Measurements from ENCODE around the gene CCR5.

Gene CCR5

DNA sequence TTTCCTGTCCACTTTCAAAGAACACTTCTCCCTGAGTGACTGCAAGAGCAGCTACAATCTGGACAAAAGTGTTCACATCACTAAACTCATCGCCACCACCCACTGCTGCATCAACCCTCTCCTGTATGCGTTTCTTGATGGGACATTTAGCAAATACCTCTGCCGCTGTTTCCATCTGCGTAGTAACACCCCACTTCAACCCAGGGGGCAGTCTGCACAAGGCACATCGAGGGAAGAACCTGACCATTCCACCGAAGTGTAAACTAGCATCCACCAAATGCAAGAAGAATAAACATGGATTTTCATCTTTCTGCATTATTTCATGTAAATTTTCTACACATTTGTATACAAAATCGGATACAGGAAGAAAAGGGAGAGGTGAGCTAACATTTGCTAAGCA is 38.1 kb downstream of the CCR5 start:
- no peak for DNase-seq (ENCODE audit: low read depth)

DNA sequence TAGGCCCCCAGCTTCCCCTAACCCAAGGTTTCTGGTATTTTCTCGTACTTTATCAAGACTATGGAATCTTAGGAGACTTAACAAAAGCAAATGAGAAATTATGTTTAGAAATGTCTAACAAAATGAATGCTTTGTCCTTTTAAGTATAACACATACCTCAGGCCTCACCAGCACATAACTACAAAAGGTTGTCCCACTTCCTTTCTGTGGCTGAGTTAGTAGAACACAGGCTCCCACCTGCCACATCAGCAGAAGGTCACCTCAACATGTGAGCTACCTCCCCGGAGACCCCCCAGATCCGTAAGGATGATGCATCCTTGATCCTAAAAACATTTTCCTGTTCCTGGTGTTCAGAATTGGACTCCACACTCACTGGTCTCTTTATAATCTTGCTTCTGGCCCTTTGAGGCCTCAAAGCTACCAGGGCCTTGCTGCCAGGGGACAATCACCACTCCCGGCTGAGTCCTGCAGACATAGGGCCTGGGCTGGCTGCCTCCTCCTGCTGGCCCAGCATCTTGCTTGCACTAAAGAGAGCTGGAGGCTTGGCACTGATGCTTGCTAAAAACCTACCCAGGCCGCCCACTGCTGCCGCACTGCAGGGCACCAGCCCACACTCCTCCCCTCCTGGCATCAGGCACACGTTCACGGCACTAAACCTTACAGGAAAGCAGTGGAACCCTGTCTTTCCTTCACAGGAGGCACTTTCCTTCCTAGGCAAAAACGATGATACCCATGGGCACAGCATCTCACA is 39.2 kb downstream of the CCR5 start:
- no peak for DNase-seq (ENCODE audit: low read depth)

DNA sequence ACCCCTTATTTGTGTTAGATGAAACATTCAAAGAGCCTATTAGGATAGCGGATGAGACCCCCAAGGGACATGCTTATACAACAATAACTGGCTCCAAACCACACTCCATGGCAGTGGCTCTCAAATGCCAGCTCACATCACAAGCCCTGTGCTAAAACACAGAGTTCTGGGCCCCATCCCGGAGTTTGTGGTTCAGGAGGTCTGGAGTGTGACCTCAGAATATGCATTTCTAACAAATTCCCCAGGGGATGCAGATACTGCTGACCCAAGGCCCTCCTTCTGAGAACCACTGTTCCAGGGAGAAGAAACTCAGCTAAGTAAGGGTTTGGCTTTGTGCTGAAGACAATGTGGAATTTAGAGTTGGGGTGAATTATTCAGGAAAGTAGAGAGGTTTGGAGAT is 39.9 kb downstream of the CCR5 start:
- DNase-seq (ENCODE audit: low read depth): no peak

DNA sequence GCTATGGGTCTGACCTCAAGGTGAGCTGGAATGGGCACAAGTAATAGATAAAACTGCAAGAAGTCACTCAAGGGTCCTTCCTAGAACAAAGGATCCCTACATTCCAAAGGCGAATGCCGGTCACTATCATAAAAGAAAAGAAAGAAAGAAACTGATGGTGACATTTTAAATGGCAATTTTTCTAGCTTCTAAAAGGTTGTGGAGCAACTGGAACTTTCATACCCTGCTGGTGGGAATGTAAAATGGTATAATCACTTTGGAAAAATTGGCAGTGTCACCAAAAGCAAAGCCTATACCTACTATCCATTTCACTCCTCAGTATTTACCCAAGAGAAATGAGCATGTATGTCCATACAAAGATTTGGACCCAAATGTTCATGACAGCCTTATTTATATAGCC is 40.5 kb downstream of the CCR5 start:
- no peak for DNase-seq (ENCODE audit: low read depth)

DNA sequence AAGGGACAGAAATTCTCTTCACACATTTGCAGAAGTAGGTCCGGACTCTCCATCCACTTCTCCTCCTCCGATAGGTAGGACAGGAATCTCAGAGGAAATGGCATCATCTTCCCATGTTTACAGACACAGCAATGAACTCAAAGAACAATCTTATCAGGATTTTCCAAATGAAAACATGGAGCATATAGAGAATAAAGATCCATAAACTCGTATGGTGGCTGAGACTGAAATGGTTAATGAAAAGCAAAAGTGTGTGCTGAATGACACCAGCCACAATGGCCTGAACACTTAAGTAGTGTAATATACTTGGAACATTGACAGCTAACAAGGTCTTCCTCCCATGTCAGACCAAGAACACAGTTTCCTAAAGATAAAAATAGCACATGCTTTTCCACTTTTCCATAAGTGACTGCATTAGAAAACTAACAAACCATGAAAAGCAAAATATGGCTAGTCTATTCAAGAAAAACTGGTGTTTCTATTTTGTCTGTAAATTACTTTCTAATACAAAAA is 42.1 kb downstream of the CCR5 start:
- no peak for DNase-seq (ENCODE audit: low read depth)

DNA sequence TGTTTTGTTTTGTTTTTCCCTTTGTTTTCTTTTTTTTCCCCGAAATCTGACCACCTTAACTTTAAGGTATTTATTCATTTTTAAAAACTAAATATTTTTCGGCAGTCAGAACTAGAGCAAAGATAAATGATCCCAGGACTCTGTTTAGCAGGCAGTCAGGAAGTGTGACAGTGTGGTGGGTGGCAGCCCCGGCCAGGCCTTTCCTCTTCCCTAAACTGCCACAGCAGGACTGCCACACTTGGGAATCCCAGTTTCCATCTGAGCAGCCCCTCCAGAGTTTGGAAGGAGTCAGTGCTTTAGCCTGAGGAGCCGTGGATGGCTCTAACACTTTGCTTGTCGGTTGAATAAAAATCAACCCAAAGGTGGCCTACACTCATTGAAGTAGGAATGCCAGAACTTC is 43.2 kb downstream of the CCR5 start:
- DNase-seq (ENCODE audit: low read depth): no peak

DNA sequence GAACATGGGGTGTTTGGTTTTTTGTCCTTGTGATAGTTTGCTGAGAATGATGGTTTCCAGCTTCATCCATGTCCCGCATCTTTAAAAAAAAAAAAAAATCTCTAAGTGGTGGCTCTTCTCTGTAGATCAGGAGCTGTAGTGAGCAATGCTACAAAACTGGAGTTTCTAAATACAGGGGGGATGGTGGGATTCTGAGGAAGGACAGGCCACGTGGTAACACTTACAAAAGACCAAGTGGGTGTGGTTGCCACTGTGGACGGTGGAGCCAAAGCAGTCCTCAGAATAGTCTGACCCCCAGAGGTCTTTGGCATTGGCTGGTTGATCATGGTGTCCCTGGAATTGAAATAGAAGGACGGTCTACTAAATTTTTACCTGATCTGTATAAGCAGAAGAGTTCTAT is 44.0 kb downstream of the CCR5 start:
- no peak for DNase-seq (ENCODE audit: low read depth)

DNA sequence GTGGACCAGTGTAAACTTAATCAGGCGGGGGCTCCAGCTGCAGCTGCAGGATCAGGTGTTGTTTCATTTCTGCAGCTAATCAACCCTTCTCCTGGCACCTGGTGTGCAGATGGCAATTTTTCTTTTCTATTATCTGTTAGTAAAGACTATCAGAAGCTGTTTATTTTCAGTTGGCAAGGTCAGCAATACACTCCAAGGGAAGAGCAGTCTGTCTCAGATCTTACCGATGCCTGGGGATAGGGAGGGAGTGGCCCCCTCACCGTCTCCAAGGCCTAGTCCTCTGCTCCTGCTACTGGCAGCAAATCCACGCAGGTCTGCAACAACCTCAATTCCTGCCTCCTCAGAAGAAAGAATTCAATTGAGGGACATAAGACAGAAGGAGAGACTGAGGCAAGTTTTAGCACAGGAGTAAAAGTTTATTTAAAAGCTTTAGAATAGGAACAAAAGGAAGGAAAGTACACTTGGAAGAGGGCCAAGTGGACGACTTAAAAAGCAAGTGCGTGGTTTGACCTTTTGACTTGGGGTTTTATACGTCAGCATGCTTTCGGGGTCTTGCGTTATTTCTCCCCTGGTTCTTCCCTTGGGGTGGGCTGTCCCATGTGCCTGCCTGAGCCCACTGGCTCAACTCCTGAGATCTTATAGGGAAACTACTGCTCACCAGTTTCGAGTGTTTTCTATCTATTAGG is 45.5 kb downstream of the CCR5 start:
- DNase-seq (ENCODE audit: low read depth): no peak

DNA sequence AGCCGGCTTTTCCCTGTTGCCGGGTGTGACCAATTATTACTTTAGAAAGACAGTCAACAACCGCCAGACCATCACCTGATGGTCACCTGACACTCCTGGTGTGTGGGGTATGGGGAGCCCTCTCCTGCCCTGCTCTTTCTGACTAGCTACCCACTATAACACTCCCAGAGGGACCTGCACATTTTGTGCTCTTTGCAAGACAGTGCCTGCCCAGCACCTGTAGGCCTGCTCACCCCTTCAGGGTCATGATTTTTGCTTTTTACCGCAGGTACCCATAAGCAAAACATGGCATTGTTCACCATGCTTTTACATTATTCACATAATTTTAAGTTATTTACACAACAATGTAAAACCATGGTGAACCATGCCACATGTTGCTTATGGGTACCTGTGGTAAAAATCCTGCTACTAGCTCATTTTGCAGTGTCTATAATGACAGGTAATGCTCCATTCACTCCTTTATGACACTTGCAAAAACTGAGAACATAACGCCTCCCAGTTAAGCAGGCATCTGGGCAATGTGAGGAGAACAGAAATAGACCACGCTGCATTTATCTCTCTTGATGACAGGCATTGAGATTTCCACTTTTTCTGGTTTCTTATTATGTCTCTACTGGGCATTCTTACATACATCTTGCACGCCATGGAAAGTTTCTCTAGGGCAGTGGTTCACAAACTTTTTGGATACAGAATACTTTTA is 46.2 kb downstream of the CCR5 start:
- no peak for DNase-seq (ENCODE audit: low read depth)

DNA sequence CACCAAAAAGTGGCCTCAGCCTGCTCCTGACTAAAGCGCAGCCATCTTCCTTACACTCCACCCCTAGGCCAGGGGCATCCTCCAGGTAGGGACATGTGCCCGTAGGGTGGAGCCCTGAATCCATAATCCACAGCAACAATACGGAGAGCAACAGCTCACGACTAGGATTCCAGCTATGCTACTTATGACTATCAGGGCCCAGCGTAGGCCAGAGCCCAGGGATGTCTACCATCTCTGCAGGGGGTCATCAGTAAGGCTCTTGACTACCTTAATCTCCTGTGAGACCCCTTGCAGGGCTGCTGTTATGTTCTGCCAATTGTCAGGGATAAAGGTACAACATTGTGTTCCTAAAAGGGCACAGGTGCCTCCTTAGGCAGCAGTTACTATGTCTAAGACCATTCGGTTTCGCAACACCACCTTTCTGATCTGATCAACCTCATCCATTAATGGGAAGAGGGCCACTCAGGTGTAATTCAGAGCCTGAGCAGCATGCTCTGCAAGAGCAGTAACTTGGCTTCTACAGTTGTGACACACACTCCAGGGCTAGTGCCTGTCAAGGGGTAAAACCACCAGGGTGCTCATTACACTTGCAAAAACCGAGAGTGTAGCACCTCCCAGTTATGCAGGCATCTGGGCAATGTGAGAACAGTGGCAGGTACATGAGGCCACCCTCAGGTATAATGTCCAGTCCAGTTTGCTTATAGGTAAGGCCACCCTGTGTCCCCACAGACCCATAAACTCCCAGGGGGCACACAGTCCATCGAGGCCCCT is 47.3 kb downstream of the CCR5 start:
- DNase-seq (ENCODE audit: low read depth): no peak

DNA sequence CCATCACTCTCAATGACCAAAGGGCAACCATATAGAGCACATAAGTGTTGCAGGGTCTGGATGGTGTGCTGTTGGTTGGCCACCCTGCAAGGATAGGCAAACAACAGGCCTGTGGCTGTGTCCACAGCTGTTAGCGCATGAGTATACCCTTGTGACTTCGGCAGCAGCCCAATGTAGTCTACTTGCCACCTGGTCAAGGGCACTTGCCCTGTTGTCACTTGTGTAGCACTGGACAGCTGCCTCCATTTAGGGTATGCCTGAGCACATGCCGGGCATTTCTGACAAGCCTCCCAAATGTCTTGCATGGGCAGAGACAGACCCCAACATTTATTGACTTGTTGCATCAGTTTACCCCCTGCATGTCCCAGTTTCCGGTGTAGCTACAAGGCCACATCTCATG is 49.1 kb downstream of the CCR5 start:
- DNase-seq (ENCODE audit: low read depth): no peak

DNA sequence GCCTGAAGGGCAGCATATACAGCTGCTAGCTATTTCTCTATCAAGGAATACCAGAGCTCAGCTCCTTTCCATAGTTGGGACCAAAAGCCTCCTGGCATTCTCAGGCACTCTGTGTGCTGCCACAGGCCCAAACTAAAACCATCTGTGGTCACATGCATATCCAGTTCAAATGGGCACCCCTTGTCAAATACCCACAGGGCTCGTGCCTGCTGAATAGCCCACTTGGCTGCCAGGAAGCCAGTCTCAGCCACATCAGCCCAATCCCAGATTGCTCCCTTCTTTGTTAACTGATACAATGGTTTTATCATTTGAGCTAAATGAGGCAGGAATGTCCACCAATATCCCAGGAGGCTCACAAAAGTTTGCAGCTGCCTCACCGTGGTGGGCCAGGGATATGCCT is 50.2 kb downstream of the CCR5 start:
- DNase-seq (ENCODE audit: low read depth): no peak

DNA sequence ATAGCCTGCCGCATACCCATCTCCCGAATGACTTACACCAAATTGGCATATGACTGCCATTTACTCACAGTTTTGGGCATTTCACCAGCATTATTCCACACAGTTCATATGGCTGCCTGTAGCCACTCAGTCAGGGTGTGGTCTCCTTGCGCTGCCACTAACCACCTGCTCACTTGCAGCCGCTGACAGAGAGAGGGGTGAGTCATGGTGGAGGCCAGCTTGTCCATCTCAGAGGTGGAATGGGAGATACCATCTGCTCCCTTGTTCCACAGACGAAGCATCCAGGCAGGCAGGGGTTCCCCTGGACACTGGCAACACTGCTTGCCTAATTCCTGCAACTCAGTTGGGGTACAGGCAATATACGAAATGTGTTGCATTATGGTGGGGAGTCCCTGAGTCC is 51.9 kb downstream of the CCR5 start:
- no peak for DNase-seq (ENCODE audit: low read depth)

DNA sequence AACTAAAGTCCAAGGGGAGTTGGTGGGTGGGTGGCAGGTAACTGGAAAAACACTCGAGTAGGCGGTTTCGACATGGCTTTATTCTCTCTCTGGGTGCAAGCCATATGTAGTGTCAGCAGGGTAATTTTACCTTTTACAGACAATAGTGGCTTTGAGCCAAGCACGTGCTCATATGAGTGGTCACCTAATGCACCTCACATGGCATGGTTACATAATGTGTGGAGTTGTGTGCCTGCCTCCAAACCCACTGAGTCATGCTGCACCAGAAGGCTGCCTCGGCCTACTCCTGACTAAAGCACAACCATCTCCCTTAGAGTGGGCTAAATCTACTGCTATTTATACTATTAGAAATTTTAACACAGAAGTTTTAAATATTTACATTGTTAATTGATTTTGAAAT is 52.8 kb downstream of the CCR5 start:
- no peak for DNase-seq (ENCODE audit: low read depth)

Data from fibroblast of the conjunctiva (primary cell).